HG02840 (cell line): ENCODE measurements around the gene C2.

Experiments used
- ATAC-seq: cut with Tn5 transposase; IDR thresholded peaks from one replicate; pipeline ENCODE4 v1.9.1; 2021; ENCODE audit warnings: mild to moderate bottlenecking, moderate library complexity, moderate number of reproducible peaks; ENCODE audit not compliant: unreplicated experiment, low FRiP score

C2 gene

DNA sequence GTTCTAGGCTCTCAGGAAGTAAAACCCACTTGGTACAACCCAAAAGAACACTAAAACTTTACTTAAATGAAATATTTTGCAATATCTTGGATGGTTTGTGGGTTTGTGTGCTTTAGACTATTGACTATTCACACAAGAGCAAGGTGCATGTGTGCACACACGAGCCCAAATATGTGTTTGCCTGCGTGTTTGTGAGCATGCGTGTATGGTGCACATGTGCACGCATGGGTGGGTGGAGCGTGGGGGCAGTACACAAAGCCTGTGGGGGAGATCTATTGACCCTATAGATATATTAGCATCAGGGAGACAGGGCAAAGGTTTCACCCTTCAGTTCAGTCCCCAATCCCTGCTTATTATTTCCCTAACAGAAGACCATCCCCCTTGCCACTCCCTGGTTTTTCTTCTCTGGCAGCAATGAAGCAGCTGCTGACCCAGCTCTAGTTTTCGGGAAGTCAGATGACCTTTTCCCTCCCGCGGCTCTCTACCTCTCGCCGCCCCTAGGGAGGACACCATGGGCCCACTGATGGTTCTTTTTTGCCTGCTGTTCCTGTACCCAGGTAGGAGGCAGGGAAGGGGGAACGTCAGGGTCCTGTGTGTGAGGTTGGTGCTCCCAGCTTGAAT, at the start of gene C2:
Gene C2, plus strand, starts transcription at position 476 of the 621 bp plus-strand sequence. Its CDS starts 36 bp downstream, at position 512.
- no peak for ATAC-seq

DNA sequence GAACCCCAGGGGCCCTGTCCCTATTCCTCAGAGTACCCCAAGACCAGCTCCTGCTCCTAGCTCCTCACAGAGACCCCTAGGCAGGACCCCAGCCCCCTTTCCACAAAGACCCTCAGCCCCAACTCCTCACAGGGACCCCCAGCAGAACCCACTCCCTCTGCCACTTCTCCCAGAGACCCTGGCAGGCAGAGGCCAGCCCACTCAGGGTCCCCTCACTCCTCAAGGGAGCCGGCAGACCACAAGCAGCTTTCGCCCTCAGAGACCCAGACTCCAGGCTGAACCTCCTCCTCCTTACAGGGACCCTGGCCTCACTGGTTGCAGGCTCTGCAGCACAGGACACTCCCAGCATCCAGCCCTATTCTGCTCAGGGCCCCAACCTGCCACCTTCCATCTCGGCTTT, 49.3 kb upstream of the C2 start:
- no peak for ATAC-seq

DNA sequence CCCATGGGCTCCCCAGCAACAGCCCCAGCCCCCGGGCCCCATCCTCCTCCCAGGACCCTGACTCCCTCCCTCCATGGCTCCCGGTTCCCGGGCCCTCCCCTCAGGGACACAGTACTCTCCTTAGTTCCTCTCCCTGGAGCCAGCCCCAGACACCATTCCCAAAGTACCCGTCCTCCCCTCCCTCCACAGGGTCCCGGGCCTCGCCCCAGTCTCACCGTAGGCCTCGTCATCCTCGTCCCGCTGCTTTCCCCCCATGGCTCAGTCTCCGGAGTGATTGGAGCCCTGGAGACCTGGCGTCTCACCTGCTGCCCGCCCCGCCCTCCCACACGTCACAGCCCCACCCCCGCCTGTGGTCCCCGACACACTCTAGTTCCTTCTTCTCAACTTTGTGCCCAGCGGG, 48.8 kb upstream of the C2 start, which contains the start of gene SLC44A4:
Gene SLC44A4, minus strand, starts transcription at position 272 of the 400 bp plus-strand sequence. Its CDS starts 17 bp downstream, at position 255.
- ATAC-seq: no peak

DNA sequence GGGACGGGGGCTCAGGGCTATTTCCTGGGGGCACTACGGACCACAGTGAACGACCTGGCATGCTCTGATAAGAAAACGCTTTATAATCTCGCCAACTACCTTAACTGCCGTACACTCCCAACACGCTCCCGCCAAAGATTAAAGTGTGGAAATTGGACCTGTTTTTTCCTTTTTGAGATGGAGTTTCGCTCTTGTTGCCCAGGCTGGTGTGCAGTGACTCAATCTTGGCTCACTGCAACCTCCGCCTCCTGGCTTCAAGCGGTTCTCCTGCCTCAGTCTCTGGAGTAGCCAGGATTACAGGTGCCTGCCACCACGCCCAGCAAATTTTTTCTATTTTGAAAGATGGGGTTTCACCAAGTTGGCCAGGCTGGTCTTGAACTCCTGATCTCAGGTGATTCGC, 48.4 kb upstream of the C2 start:
- ATAC-seq: no peak

DNA sequence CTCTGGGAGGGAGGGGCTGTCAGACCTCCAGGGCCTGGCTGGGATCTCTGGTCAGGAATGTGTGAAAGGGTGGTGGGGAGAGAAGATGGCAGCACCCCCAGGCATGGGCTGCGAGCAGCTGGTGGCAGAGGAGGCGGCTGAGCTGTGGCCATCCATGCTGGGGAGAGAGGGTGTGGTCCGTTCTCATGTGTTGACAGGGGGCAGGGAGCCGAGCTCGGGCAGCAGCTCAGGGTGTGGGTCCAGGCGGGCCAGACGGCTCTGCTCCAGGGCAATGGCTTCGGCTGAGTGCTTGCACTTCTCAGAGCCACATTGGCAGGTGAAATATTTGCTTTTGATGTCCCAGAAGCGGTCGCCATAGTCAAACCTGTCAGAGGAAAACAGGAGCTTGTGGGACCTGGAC, 47.6 kb upstream of the C2 start:
- ATAC-seq: no peak

DNA sequence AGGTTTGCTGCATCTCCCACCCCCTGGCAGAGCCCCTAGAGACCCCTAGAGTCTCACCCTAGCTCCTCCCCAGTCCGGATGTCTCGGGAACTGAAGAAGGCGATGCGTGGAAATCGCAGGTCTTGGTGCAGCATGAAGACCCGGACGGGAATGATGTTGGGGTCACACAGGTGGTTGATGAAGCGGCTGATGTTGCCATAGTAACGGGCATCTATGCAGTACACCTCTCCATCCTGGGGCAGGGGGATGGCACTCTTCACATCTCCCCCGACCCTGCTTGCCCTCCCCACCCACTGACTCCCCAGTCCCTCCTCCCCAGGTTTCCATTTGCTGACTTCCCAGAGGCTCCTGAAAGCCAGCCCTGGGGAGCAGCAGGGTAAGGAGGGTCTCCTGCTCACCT, 46.9 kb upstream of the C2 start:
- no peak for ATAC-seq

DNA sequence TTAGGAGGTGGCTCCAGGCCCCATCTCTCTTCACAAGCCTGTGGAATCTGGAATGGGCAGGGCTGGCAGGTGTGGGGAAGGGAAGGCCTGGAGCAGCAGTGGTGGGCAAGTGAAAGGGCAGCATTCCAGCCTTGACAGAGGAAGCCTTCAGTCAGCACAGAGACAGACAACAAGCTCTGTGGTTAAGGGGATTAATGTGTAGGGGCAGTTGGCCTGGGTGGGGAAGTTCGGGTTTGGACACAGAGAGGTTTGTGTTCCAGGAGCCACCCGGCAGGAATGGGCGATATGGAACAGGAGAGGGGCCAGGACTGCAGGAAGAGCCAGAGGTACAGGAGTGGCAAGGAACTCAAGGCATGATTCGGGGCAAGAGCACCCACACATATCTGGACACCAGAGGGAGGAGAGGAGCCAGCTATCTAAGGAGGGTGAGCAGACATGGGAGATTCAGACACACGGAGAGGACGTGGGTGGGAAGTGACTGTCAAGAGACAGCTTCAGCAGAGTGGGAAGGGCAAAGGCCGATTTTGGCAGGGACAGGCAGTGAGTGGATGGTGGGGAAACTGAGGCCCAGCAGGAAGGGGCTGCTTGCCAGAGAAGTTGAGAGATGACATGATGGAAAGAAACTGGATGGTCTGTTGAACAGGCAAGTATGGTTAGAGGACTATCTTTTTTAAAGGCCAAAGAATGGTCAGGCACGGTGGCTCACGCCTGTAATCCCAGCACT, 46.2 kb upstream of the C2 start:
- ATAC-seq: no peak

DNA sequence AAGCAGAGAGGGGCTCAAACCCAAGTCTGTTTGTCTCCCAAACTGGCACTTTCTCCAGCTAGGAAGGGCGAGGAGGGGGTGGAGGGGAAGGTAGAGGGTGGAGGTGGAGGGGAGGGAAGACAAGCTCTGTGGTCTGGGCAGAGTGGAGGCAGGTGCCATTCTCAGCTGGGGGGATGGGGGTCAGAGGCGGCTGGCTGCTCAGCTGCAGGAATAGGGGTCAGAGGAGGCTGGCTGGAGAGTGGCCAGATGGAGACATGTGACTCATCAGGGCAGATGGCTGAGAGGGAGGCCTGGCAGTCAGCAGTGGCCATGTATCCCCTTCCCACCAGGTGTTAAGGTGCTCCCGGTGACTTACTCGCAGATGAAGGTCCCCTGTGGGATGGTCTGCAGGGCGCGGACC, 45.2 kb upstream of the C2 start:
- no peak for ATAC-seq

DNA sequence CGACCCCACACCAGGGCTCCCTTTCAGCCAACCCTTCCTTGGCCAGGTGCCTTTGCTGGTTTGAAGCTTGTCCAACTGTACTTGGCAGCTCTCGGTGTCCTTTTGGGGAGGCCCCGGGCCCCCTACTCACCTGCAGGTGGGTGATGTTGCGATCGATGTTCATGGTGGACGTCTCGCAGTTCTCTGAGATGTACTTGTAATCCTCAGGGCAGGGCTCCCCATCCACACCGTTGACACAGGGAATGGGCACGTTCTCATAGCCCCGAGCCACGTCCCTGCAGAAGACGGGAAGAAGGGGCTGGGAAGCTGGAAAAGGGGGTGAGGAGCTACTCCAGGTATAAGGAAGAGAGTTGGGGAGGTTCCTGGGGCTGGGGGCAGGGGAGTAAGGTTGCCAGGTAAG, 43.8 kb upstream of the C2 start:
- no peak for ATAC-seq

DNA sequence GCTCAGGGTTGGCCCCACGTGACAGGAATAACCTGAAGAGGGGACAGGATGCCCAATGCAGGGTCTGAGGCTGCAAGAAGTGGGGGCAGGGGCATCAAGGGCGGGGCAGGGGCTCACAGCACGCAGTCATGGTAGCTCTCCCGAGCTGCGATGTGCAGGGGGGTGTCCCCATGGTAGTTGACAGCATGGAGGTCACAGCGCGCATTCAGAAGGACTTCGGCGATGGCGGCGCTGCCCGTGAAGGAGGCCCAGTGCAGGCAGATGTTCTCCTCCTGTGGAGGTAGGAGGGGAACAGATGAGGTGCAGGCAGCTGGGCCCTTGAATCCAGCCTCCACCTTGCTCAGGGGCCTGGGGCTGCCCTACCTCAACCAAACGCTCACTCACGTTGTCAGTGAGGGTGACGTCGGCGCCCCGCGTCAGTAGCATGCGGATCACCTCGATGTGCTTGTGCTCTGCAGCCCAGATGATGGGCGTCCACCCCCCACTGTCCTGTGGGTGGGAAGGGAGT, 42.9 kb upstream of the C2 start:
- no peak for ATAC-seq

DNA sequence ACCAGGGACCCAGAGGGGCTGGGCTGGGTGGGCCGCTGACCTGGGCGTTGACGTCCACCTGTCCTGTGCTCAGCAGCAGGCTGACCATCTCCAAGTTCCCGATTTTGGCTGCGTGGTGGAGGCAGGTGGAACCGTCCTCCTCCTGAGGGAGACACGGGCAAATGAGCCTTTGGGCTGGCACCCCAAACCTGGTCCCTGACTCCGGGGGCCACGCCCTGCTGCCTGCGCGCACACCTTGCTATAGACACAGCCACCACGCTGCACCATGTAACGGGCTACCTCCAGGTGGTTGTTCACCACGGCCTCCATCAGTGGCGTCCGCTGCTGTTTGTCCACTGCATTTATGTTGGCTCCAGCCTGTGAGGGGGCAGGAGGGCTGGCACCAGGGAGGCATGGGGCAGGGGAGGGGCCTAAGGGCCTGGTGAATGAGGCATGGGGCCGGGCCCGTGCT, 41.0 kb upstream of the C2 start:
- no peak for ATAC-seq

DNA sequence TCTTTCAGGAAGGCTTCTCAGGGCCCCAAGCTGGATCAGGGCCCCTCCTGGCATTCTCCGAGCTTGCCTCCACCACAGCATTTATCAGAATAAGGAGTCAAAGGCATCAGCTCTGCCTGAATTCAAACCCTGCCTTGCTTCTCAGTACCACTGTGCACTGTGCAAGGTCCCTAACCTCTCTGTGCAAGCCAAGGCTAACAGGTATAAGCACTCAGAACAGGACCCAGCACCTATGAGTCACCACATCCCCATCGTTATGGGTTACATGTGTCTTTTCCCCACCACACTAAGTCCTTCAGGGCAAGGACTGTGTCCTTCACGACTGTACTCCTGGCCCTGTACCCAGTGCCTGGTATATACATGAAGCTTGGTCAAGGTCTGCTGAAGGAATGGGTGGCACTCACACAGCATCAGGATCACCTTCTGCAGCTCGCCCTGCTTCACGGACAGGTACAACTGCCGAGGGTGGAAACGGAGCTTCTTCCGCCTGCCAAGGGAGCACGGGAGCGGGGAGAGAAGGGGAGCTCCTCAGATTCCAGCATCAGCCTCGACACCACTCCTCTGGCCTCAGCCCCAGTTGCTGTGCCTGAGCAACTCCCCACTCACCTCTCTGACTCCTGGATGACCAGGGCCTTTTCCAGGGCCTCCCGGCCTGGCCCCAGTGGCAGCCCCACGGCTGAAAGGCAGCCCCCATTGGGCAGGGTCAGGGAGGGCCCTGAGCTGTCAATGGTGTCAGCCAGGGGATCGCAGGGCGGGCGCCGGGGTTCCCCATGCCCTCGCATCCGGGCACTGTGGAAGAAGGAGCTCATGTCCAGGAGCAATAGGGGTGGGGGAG, 40.1 kb upstream of the C2 start:
- ATAC-seq: no peak

DNA sequence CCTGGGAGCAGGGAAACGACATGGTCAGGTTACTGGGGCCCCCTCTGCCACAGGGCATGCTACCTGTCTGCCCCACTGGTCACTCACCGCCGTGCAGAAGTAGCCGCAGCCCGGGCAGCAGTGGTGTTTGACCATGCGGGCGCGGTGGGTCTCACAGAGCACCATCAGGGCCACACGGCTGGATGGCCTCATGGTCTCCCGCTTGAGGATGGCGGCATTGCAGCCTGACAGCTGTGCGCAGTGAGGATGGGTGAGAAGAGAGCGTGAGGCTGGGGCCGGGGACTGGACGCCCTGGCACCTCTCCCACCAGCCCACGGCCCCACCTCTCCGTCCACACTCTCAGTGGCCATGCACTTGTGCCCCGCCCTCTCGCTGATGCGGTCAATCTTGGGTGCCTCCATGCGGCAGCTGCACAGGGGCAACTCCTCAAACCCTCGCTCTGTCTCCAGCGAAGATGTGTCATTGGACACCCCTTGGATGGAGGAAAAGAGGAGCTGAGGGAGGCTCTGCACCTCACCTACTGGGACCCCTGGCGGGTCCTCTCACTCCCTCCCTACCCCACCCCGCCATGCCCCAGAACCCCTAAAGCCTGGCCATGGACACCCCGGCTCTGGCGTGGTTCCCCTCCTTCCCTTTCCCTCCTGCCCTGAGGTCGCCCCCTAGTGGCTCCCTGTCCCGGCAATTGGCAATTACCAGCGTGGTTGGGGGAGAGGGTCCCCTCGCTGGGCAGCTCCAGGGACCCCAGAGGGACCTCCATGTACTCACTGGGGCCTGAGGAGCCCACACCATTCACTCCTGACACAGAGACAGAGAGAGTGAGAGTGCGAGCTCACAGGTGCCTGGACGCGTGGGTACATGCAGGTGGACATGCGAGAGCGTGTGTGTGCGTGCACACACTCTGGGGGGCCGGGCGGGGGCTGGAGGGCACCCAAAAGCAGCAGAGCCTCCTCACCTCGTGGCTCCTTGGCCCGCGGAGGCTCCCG, 39.0 kb upstream of the C2 start:
- no peak for ATAC-seq

DNA sequence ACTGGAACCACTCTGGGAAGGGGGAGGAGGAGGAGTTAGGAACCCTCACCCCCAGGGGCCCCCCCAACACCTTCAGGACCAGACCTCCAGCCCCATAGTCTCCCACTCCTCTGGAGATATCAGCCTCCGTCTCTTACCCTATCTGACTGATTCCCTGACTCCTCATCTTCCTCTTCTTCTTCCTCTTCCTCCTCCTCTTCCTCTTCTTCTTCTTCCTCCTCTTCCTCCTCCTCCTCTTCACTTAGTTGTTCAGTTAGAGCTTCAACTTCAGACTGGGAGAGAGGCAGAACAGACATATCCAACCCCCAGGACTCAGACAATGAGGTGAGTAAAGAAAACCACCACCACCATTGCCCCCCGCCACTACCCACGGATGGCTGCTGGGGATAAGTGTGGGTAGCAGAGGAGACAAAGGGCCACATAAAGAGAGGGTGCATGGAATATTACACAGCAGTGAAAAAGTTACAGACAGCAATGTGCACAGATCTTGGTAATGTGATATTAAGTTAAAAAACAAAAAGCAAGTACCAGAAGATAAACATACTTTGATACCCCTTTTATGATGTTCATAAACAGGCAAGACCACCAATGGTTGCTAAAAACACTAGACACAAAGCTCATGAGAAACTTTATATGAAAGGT, 38.1 kb upstream of the C2 start:
- ATAC-seq: no peak

DNA sequence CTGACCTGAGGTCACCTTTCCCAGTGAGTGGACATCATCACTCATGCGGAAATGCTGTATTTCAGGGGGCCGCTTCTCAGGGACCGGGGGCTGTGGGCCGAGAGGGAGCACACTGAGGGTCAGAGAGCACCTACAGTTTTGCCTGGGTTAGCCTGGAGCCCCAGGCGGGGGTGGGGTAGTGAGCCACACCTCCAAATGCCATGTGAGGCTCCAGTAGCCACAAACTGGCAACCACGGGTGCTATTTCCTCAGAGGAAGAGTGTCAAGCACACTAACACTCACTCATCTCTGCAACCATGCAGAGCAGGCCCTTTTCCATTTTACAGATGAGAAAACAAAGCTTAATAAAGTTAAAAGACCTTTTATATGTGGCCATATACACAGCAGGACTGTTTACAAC, 34.7 kb upstream of the C2 start:
- ATAC-seq: no peak

DNA sequence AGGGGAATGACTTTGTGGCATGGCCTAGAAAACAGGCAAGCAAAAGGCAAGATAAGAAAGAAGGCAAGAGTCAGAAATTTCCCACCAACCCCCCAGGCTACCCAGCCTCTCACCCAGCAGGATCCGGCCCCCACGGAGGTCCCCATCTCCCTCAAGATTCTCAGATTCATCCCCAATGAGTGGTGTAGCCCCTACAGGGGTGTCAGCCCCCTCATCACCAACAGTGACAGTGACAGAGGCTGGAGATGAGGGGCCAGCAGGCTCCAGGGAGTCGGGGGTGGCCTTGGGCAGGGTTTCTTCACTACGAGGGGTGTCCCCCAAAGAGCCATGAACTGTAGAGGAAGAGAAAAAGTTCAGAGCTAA, 31.0 kb upstream of the C2 start:
- no peak for ATAC-seq

DNA sequence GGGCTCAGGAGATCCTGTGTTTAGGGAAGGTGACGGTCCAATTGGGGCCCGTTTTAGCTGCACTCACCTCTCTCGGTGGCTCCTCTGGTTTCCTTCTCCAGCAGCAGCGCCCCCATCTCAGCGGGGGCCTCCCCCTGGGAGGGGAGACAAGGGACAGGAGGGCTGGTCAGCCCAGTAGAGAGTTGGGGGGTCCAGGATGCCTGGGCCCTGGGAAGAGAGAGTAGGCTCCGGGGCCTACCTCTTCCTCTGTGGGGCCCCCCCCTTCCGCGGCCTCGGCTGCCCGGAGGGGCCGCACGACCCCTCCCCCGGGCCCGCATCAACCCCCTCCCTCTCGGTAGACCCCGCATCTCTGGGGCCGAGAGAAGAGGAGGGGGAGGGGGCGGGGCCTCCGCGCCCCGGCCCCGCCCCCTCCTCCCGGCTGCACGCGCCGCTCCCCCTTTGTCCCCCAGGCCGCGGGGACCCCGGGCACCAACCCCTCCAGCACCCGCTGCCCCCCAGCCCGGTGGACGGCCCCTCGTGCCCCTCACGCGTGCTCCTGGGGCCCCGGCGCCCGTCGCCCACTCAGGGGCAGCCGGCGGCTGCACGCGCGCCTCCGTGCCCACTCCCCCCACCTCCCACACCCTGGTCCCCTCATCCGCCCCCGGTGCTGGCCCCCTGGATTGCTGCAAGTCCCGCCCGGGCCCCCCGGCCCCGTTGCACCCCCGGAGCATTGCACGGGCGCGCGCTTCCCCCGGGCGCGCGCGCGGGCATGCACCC, 30.5 kb upstream of the C2 start:
- ATAC-seq: no peak

DNA sequence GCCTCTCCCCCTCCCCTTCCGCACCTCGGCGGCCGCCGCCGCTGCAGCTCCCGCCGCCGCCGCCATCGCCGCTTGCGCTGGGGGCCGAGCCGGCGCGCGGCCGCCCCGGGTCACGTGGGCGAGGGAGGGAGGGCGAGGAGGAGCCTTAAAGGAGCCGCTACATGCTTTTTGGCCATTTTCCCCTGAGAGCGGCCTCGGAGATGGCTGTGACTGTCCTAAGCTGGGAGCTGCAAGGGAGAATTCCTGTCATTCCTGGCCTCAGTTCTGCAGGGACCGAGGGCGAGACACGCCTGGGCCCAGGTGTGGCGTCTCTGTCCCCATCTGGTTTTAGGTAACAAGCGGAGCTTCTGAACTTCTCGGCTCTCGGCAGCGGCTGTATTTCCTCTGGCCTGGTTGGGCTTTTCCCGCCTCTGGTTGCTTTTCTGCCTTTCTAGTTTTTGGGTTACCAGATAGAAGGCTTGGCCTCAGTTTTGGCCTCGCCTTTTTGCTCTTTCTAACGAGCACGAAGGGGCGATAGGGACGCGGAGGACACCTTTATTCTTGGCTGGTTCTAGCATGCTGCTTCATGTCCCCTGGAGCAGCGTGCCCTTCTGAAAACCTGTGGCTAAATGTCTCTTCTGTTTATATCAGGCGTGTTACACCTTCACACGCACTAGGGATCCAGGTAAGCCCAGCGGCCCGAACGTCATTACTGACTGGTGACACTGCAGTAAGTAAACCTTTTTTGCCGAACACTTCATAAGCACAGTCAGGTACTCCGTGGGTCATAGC, 29.7 kb upstream of the C2 start, which contains the start of gene EHMT2:
Gene EHMT2, minus strand, starts transcription at position 87 of the 771 bp plus-strand sequence. Its CDS starts 21 bp downstream, at position 66.
- peak; percentile 49 for ATAC-seq
